Measurements from ENCODE around the gene ATP5PO. TPM values are rescaled to one million over a fixed set of nuclear protein-coding genes. Genes with fewer than 3 reads are reported as not detected.

ATP5PO gene
- total RNA-seq, 1 donor from 2014 or later, result 150 TPM

- no peak for TF ChIP-seq CTCF (IDR thresholded peaks at IDR 0.05)
- Mint-ChIP-seq H3K27me3 (ENCODE audit: unreplicated experiment) (peaks cover 5% of the 10 kb centered on the region), H3K9me3 (ENCODE audit: unreplicated experiment) (no peaks in the 10 kb centered on the region), H3K4me1 (ENCODE audit: unreplicated experiment) (peaks cover 26% of the 10 kb centered on the region), H3K4me3 (ENCODE audit: unreplicated experiment) (no peak overlapping the region), H3K27ac (ENCODE audit: unreplicated experiment) (no peak overlapping the region), H3K36me3 (ENCODE audit: unreplicated experiment) (no peaks in the 10 kb centered on the region)
- DNase-seq (ENCODE audit: extremely low spot score, unreplicated experiment), result no peak
Measured at GRCh38 chr21:33859373-33860102, 56.1 kb downstream of the ATP5PO start.

GRCh38 chr21:33858667-33859372 is 56.8 kb downstream of the ATP5PO start:
- no peak overlapping the region for H3K27ac Mint-ChIP-seq (ENCODE audit: unreplicated experiment)
- H3K9me3 Mint-ChIP-seq (ENCODE audit: unreplicated experiment), result no peaks in the 10 kb centered on the region
- H3K4me1 Mint-ChIP-seq (ENCODE audit: unreplicated experiment), result peaks cover 33% of the 10 kb centered on the region
- no peak for DNase-seq (ENCODE audit: extremely low spot score, unreplicated experiment)
- H3K27me3 Mint-ChIP-seq (ENCODE audit: unreplicated experiment), result no peaks in the 10 kb centered on the region
- H3K4me3 Mint-ChIP-seq (ENCODE audit: unreplicated experiment), result no peak overlapping the region
- no peaks in the 10 kb centered on the region for H3K36me3 Mint-ChIP-seq (ENCODE audit: unreplicated experiment)
- TF ChIP-seq CTCF (IDR thresholded peaks at IDR 0.05), result no peak

- Mint-ChIP-seq H3K27ac (ENCODE audit: unreplicated experiment) (no peak overlapping the region), H3K9me3 (ENCODE audit: unreplicated experiment) (no peaks in the 10 kb centered on the region), H3K27me3 (ENCODE audit: unreplicated experiment) (no peaks in the 10 kb centered on the region), H3K36me3 (ENCODE audit: unreplicated experiment) (no peaks in the 10 kb centered on the region), H3K4me1 (ENCODE audit: unreplicated experiment) (peaks cover 41% of the 10 kb centered on the region), H3K4me3 (ENCODE audit: unreplicated experiment) (no peak overlapping the region)
- no peak for TF ChIP-seq CTCF (IDR thresholded peaks at IDR 0.05)
- DNase-seq (ENCODE audit: extremely low spot score, unreplicated experiment), result no peak
Measured at GRCh38 chr21:33857846-33858666, 57.5 kb downstream of the ATP5PO start.

- no peak overlapping the region for H3K4me3 Mint-ChIP-seq (ENCODE audit: unreplicated experiment)
- H3K9me3 Mint-ChIP-seq (ENCODE audit: unreplicated experiment), result no peaks in the 10 kb centered on the region
- no peaks in the 10 kb centered on the region for H3K27me3 Mint-ChIP-seq (ENCODE audit: unreplicated experiment)
- no peak for TF ChIP-seq CTCF (IDR thresholded peaks at IDR 0.05)
- DNase-seq (ENCODE audit: extremely low spot score, unreplicated experiment), result no peak
- no peak overlapping the region for H3K27ac Mint-ChIP-seq (ENCODE audit: unreplicated experiment)
- no peaks in the 10 kb centered on the region for H3K36me3 Mint-ChIP-seq (ENCODE audit: unreplicated experiment)
- peaks cover 47% of the 10 kb centered on the region for H3K4me1 Mint-ChIP-seq (ENCODE audit: unreplicated experiment)
Measured at GRCh38 chr21:33856893-33857527, 58.6 kb downstream of the ATP5PO start.

All from osteocyte (in vitro differentiated cells).